T-cell (primary cell): ENCODE results near the gene TMEM50B. TPM values are rescaled to one million over a fixed set of nuclear protein-coding genes. Genes with fewer than 3 reads are reported as not detected.
"Not testable (repeated sequence)": the region's sequence is repeated elsewhere in the genome, so short reads cannot be mapped to it uniquely, and the experiment has no call there.

ENCODE experiments used
- ATAC-seq, 4 experiments: fragments of 200-7000 bp in 3 of 4; fragments of 150-1000 bp in 1 of 4; cut with Tn5 transposase; replicated peaks in 1 of 4; 1 replicate in 3 of 4; 2 replicates in 1 of 4; pipeline ENCODE4 v1.10.0; 2021; ENCODE audit warnings: moderate library complexity in 3 of 4, mild to moderate bottlenecking in 2 of 4, moderate number of reproducible peaks in 1 of 4
- CTCF ChIA-PET, 2 donors: fragments of 300-600 bp; sonication (Branson Sonifier 250); formaldehyde crosslinking; loops; one replicate each; lab custom pipeline; 2022; ENCODE audit warnings: antibody characterized with exemption in 2 of 2; lab: Charles Lee
- POLR2A ChIA-PET, 2 donors: fragments of 300-600 bp; sonication (Branson Sonifier 250); formaldehyde crosslinking; loops; one replicate each; lab custom pipeline; 2022; ENCODE audit warnings: antibody characterized with exemption in 2 of 2; lab: Charles Lee
- DNase-seq, 35 experiments: peaks; one replicate each; pipeline versions ENCODE4 v3.0.0 to v3.0.0-alpha.2; 2013 to 2023
- H3K27ac ChIP-seq: one replicate; pipeline ENCODE4 v1.5.1; 2013; ENCODE audit warnings: low read length
- H3K27me3 ChIP-seq, 2 experiments: replicated peaks in 1 of 2; 1 replicate in 1 of 2; 2 replicates in 1 of 2; pipeline versions ENCODE4 v1.6.1 to v1.7.0; 2013; ENCODE audit warnings: low read length in 1 of 2, mixed read lengths in 1 of 2; ENCODE audit not compliant: control insufficient read depth in 2 of 2, insufficient read depth in 2 of 2; ENCODE audit errors: extremely low read depth in 1 of 2
- H3K36me3 ChIP-seq, 2 donors: 1 replicate in 1 of 2; 2 replicates in 1 of 2; pipeline versions ENCODE4 v1.6.1 to v1.7.0; 2013; ENCODE audit warnings: low read length in 1 of 2; ENCODE audit not compliant: control insufficient read depth in 2 of 2, insufficient read depth in 1 of 2; ENCODE audit errors: extremely low read depth in 1 of 2
- H3K4me1 ChIP-seq, 2 experiments: 1 replicate in 1 of 2; 2 replicates in 1 of 2; pipeline versions ENCODE4 v1.6.1 to v1.7.0; 2013; ENCODE audit warnings: low read length in 2 of 2, mixed read lengths in 1 of 2; ENCODE audit not compliant: insufficient read depth in 2 of 2, control insufficient read depth in 1 of 2; ENCODE audit errors: extremely low read depth in 1 of 2
- H3K4me3 ChIP-seq, 2 donors: 1 replicate in 1 of 2; 2 replicates in 1 of 2; pipeline versions ENCODE4 v1.5.1 to v1.7.0; 2013; ENCODE audit warnings: mild to moderate bottlenecking in 2 of 2, low read length in 1 of 2, moderate library complexity in 1 of 2; ENCODE audit not compliant: control insufficient read depth in 1 of 2; ENCODE audit errors: extremely low read depth in 1 of 2
- H3K9me3 ChIP-seq: 2 replicates; pipeline ENCODE4 v1.7.0; 2013
- H3K27ac Mint-ChIP-seq, 2 donors: one replicate each; pipeline ENCODE4 v1.8.0; 2020 to 2021; ENCODE audit warnings: mild to moderate bottlenecking in 2 of 2, mixed read lengths in 2 of 2
- H3K27me3 Mint-ChIP-seq, 2 donors: one replicate each; pipeline ENCODE4 v1.8.0; 2021 to 2022; ENCODE audit warnings: mixed read lengths in 2 of 2
- H3K36me3 Mint-ChIP-seq: one replicate; pipeline ENCODE4 v1.8.0; 2021; ENCODE audit warnings: mixed read lengths
- H3K4me1 Mint-ChIP-seq, 3 donors: one replicate each; pipeline ENCODE4 v1.8.0; 2020 to 2022; ENCODE audit warnings: mixed read lengths in 3 of 3, mild to moderate bottlenecking in 1 of 3
- H3K4me3 Mint-ChIP-seq, 3 donors: one replicate each; pipeline ENCODE4 v1.8.0; 2020 to 2022; ENCODE audit warnings: mild to moderate bottlenecking in 3 of 3, mixed read lengths in 3 of 3, moderate library complexity in 3 of 3
- H3K9me3 Mint-ChIP-seq, 3 donors: one replicate each; pipeline ENCODE4 v1.8.0; 2020 to 2022; ENCODE audit warnings: mixed read lengths in 3 of 3
- WGBS: methylation state at CpG from one replicate; pipeline ENCODE4 v1.1.5; 2013; ENCODE audit warnings: missing lambda C conversion rate; ENCODE audit not compliant: insufficient coverage; 5-methylcytosine and 5-hydroxymethylcytosine counted together
- total RNA-seq, 35 experiments: library from RNA in 6 of 35; stranded (reverse) in 6 of 35; fragments of 120-200 nt in 1 of 35; gene quantifications; one replicate each; pipeline versions ENCODE4 v1.2.1 to v1.2.4 and lab custom pipeline; 2013 to 2026

TMEM50B gene
- total RNA-seq, 5 donors from 2014 or later (not counting 1 experiment from before 2014, with no cell fraction given) = 47.0 to 98.9 (median 73.4) TPM

DNA sequence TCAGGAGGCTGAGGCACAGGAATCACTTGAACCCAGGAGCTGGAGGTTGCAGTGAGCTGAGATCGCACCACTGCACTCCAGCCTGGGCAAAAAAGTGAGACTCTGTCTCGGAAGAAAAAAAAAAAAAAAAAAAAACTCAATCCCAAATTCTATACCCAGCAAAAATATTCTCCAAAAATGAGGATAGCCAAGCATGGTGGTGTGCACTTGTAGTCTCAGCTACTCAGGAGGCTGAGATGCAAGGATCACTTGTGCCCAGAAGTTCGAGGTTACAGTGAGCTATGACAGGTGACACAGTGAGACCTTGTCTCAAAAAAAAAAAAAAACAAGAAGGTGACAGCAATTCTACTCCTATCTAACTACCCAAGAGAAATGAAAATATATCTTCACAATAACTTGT, 6.4 kb downstream of the TMEM50B start:
- CTCF ChIA-PET = interaction anchor here (0.6 to 1.1 kb wide), 2 partner anchors 15 to 757 kb away, joined by 4 to 8 read pairs; no protein-coding TSS in a partner anchor

GRCh38 chr21:33470701-33471100, 9.1 kb downstream of the TMEM50B start:
- Mint-ChIP-seq H3K27ac (no peak overlapping the region), H3K36me3 (peaks cover 16% of the 10 kb centered on the region), H3K4me1 (peaks cover 15 to 23% (median 23%) of the 10 kb centered on the region in 3 donors), H3K9me3 (no peaks in the 10 kb centered on the region), H3K27me3 (no peaks in the 10 kb centered on the region), H3K4me3 (no peak overlapping the region)
- peaks cover 0 to 1% of the 10 kb centered on the region in 2 donors for H3K36me3 ChIP-seq
- H3K9me3 ChIP-seq = no peaks in the 10 kb centered on the region
- no peaks in the 10 kb centered on the region for H3K27me3 ChIP-seq
- no peak for ATAC-seq
- no peak for DNase-seq
- no peaks in the 10 kb centered on the region for H3K4me1 ChIP-seq
- no peak overlapping the region for H3K27ac ChIP-seq
- ChIA-PET POLR2A (interaction anchor here in 1 of 2 donors (0.7 kb wide), 1 partner anchor 678 kb away, joined by 10 read pairs; no protein-coding TSS in a partner anchor), CTCF (no interaction called here)
- H3K4me3 ChIP-seq = no peak overlapping the region
- no CpG with 5 or more reads among the region's 2 CpGs for WGBS

More for the DNA sequence above, 6.4 kb downstream of the TMEM50B start:
- DNase-seq (no peak), ATAC-seq (no peak)
- no peak overlapping the region for H3K27ac ChIP-seq
- no peaks in the 10 kb centered on the region for H3K27me3 ChIP-seq
- Mint-ChIP-seq H3K9me3 (no peaks in the 10 kb centered on the region), H3K27ac (no peak overlapping the region), H3K4me3 (no peak overlapping the region), H3K4me1 (peaks cover 18 to 34% (median 30%) of the 10 kb centered on the region in 3 donors), H3K36me3 (peaks cover 7% of the 10 kb centered on the region), H3K27me3 (no peaks in the 10 kb centered on the region)
- H3K9me3 ChIP-seq = no peaks in the 10 kb centered on the region
- no peaks in the 10 kb centered on the region for H3K36me3 ChIP-seq
- POLR2A ChIA-PET = interaction anchor here in 1 of 2 donors (0.6 kb wide), 2 partner anchors 89 to 125 kb away, joined by 3 to 4 read pairs; no protein-coding TSS in a partner anchor
- H3K4me3 ChIP-seq = no peak overlapping the region
- peaks cover 2 to 9% of the 10 kb centered on the region in 2 experiments for H3K4me1 ChIP-seq
- WGBS = 86% methylated on average over 1 of the region's 3 CpGs

DNA sequence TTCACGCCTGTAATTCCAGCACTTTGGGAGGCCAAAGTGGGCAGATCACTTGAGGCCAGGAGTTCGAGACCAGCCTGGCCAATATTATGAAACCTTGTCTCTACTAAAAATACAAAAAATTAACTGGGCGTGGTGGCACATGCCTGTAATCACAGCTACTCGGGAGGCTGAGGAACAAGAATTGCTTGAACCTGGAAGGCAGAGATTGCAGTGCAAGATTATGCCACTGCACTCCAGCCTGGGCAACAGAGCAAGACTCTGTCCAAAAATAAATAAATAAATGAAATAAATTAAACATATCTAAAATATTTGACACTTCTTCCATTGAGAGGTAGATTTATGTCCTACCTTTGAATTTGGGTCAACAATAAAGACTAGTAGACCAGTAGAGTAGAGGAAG, 10.6 kb downstream of the TMEM50B start:
- POLR2A ChIA-PET, H3K4me1 ChIP-seq, H3K27me3 Mint-ChIP-seq: not testable (repeated sequence)

DNA sequence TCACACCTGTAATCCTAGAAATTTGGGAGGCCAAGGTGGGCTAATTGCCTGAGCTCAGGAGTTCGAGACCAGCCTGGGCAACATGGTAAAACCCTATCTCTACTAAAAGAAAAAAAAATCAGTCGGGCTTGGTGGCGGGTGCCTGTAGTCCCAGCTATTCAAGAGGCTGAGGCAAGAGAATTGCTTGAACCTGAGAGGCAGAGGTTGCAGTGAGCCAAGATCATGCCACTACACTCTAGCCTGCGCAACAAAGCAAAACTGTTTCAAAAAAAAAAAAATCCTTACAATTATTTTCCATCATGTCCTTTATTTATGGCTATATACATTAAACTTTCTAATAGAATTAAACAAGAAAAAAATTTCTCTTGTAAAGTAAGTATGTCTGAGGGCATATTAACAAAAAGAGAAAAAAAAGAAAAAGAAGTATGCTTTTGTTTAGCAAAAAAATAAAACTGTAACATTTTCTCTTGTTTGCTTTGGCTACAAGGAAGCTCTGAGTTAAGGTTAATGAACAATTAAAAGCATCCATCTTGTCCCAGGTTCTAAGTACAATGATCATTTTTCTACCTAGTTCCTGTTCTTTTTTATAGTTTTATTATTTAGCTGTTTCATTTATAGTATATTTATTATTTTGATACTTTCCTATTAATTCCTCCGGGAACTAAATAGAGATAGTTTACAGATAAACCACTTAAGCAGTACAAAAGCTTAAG, 18.1 kb downstream of the TMEM50B start:
- Mint-ChIP-seq H3K4me1 (no peaks in the 10 kb centered on the region), H3K27me3 (no peaks in the 10 kb centered on the region), H3K36me3 (peaks cover 29% of the 10 kb centered on the region), H3K4me3 (no peak overlapping the region), H3K9me3 (no peaks in the 10 kb centered on the region), H3K27ac (no peak overlapping the region)
- ChIA-PET CTCF (interaction anchor here (0.5 kb wide), 2 partner anchors 15 to 288 kb away, joined by 3 to 4 read pairs; no protein-coding TSS in a partner anchor), POLR2A (interaction anchor here in 1 of 2 donors (0.7 to 1.1 kb wide), 2 partner anchors 9 to 782 kb away, joined by 3 read pairs; no protein-coding TSS in a partner anchor)
- DNase-seq (no peak), ATAC-seq (no peak)
- H3K9me3 ChIP-seq = no peaks in the 10 kb centered on the region
- 67% methylated on average over 1 of the region's 5 CpGs for WGBS
- peaks cover 0 to 32% of the 10 kb centered on the region in 2 donors for H3K36me3 ChIP-seq
- H3K4me1 ChIP-seq = no peaks in the 10 kb centered on the region
- H3K27ac ChIP-seq = no peak overlapping the region
- no peak overlapping the region for H3K4me3 ChIP-seq
- H3K27me3 ChIP-seq = no peaks in the 10 kb centered on the region

More for the DNA sequence above, 10.6 kb downstream of the TMEM50B start:
- H3K27ac ChIP-seq, H3K9me3 Mint-ChIP-seq, H3K4me3 Mint-ChIP-seq, H3K27ac Mint-ChIP-seq, H3K27me3 ChIP-seq, CTCF ChIA-PET, H3K36me3 ChIP-seq, ATAC-seq, H3K4me3 ChIP-seq, DNase-seq, H3K9me3 ChIP-seq: not testable (repeated sequence)
- Mint-ChIP-seq H3K36me3 (peaks cover 18% of the 10 kb centered on the region), H3K4me1 (peaks cover 15 to 23% (median 22%) of the 10 kb centered on the region in 3 donors)
- 100% methylated on average over 3 of the region's 4 CpGs for WGBS

- H3K36me3 ChIP-seq = peaks cover 0 to 51% of the 10 kb centered on the region in 2 donors
- H3K9me3 ChIP-seq = no peaks in the 10 kb centered on the region
- no peaks in the 10 kb centered on the region for H3K27me3 Mint-ChIP-seq
- CTCF ChIA-PET = interaction anchor here in 1 of 2 donors (0.6 kb wide), 1 partner anchor 385 kb away, joined by 3 read pairs; no protein-coding TSS in a partner anchor
- DNase-seq = no peak
- 100% methylated on average over 1 of the region's 3 CpGs for WGBS
- peaks cover 28% of the 10 kb centered on the region for H3K36me3 Mint-ChIP-seq
- H3K9me3 Mint-ChIP-seq = no peaks in the 10 kb centered on the region
- H3K4me1 ChIP-seq = no peaks in the 10 kb centered on the region
- no peak overlapping the region for H3K4me3 Mint-ChIP-seq
- POLR2A ChIA-PET = interaction anchor here in 1 of 2 donors (0.8 kb wide), 1 partner anchor 97 kb away, joined by 3 read pairs; no protein-coding TSS in a partner anchor
- H3K4me1 Mint-ChIP-seq = no peaks in the 10 kb centered on the region
- no peak for ATAC-seq
- H3K4me3 ChIP-seq = no peak overlapping the region
- H3K27ac ChIP-seq = no peak overlapping the region
- no peak overlapping the region for H3K27ac Mint-ChIP-seq
- no peaks in the 10 kb centered on the region for H3K27me3 ChIP-seq
These were observed 20.9 kb downstream of the TMEM50B start for GRCh38 chr21:33458861-33459260.

- Histone ChIP-seq H3K27me3 (no peaks in the 10 kb centered on the region), H3K27ac (no peak overlapping the region), H3K36me3 (peaks cover 0 to 54% of the 10 kb centered on the region in 2 donors), H3K4me1 (no peaks in the 10 kb centered on the region), H3K9me3 (no peaks in the 10 kb centered on the region), H3K4me3 (no peak overlapping the region)
- no CpG with 5 or more reads among the region's 6 CpGs for WGBS
- Mint-ChIP-seq H3K36me3 (peaks cover 32% of the 10 kb centered on the region), H3K4me3 (no peak overlapping the region), H3K27me3 (no peaks in the 10 kb centered on the region), H3K4me1 (no peaks in the 10 kb centered on the region), H3K27ac (no peak overlapping the region), H3K9me3 (no peaks in the 10 kb centered on the region)
- ChIA-PET CTCF (interaction anchor here (0.6 to 1.1 kb wide), 3 partner anchors 11 to 259 kb away, joined by 3 to 4 read pairs (median 3); no protein-coding TSS in a partner anchor), POLR2A (no interaction called here)
- no peak for DNase-seq
- ATAC-seq = no peak
These were observed 23.9 kb downstream of the TMEM50B start for GRCh38 chr21:33455686-33456446.
